Mucosa of descending colon (tissue), 3 donors: ENCODE results near the gene COQ6. TPM values are rescaled to one million over a fixed set of nuclear protein-coding genes. Genes with fewer than 3 reads are reported as not detected.

ENCODE experiments used
- ATAC-seq: fragments of 200-7000 bp; cut with Tn5 transposase; one replicate; pipeline ENCODE4 v1.9.1; 2020; ENCODE audit warnings: mild to moderate bottlenecking, moderate library complexity
- DNase-seq, 3 donors: peaks; one replicate each; pipeline ENCODE4 v3.0.0-alpha.2; 2020
- H3K36me3 ChIP-seq: fragments of 200-600 bp; one replicate; pipeline ENCODE4 v1.8.0; 2021; ENCODE audit warnings: low read depth, mild to moderate bottlenecking
- H3K4me1 ChIP-seq: fragments of 200-600 bp; one replicate; pipeline ENCODE4 v1.8.0; 2021; ENCODE audit warnings: low read depth, mild to moderate bottlenecking
- H3K4me3 ChIP-seq: fragments of 200-600 bp; one replicate; pipeline ENCODE4 v1.8.0; 2021; ENCODE audit warnings: mild to moderate bottlenecking
- H3K9me3 ChIP-seq: fragments of 200-600 bp; one replicate; pipeline ENCODE4 v1.8.0; 2021; ENCODE audit warnings: mild to moderate bottlenecking
- intact Hi-C, 2 donors: fragments of 100-400 bp; cut with DNase I in 1 of 2; cut with micrococcal nuclease in 1 of 2; formaldehyde crosslinking; loops; one replicate each; pipeline versions ENCODE4 v1.11.0 to v1.11.1; 2022; cut with DNase I, micrococcal nuclease
- total RNA-seq, 3 donors: library from RNA; stranded (reverse); fragmentation: NEBNext Ultra II Directional in 2 of 3; extraction: Animal tissue kit (Norgen Biotek cat#: 25700) in 2 of 3; gene quantifications; one replicate each; pipeline versions ENCODE4 v1.2.1 to v1.2.4, GENCODE V29; 2021 to 2023
- TF ChIP-seq, protein P1 (sequence below): fragments of 200-600 bp; IDR thresholded peaks from one replicate; pipeline ENCODE4 v1.8.0; 2022; ENCODE audit warnings: antibody characterized with exemption, mild to moderate bottlenecking
- donor health status: DM: no; HTN: no; CAD: no; lungs with moderate emphysema.
- donor health status: DM: no; HTN: no; CAD: no.
- donor health status: DM: no; HTN: yes; CAD: no.

The COQ6 gene
- total RNA-seq, 3 donors from 2014 or later: 18.9 to 20.6 (median 20.5) TPM

DNA sequence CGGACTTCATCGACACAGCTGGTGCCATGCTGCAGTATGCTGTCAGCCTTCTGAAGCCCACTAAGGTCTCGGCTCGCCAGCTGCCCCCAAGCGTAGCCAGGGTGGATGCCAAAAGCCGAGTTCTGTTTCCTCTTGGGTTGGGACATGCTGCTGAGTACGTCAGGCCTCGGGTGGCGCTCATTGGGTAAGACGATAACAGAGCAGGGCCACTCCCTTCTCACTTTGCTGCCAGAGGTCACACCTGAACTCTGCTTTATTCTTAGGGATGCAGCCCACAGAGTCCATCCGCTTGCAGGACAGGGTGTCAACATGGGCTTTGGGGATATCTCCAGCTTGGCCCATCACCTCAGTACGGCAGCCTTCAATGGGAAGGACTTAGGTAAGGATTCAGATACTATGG is 11.1 kb downstream of the COQ6 start:
- Histone ChIP-seq H3K4me1 (no peaks in the 10 kb centered on the region), H3K4me3 (no peak overlapping the region), H3K36me3 (no peaks in the 10 kb centered on the region), H3K9me3 (no peaks in the 10 kb centered on the region)
- TF ChIP-seq, protein P1, sequence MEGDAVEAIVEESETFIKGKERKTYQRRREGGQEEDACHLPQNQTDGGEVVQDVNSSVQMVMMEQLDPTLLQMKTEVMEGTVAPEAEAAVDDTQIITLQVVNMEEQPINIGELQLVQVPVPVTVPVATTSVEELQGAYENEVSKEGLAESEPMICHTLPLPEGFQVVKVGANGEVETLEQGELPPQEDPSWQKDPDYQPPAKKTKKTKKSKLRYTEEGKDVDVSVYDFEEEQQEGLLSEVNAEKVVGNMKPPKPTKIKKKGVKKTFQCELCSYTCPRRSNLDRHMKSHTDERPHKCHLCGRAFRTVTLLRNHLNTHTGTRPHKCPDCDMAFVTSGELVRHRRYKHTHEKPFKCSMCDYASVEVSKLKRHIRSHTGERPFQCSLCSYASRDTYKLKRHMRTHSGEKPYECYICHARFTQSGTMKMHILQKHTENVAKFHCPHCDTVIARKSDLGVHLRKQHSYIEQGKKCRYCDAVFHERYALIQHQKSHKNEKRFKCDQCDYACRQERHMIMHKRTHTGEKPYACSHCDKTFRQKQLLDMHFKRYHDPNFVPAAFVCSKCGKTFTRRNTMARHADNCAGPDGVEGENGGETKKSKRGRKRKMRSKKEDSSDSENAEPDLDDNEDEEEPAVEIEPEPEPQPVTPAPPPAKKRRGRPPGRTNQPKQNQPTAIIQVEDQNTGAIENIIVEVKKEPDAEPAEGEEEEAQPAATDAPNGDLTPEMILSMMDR: no peak
- intact Hi-C loops: no loop called here
- ATAC-seq (peak; percentile 54), DNase-seq (no peak)

GRCh38 chr14:73965216-73965615 is 15.1 kb downstream of the COQ6 start:
- Histone ChIP-seq H3K9me3 (no peaks in the 10 kb centered on the region), H3K4me1 (no peaks in the 10 kb centered on the region), H3K4me3 (no peak overlapping the region), H3K36me3 (no peaks in the 10 kb centered on the region)
- ATAC-seq (no peak), DNase-seq (no peak)
- TF ChIP-seq, protein P1: no peak
- intact Hi-C loops: no loop called here

DNA sequence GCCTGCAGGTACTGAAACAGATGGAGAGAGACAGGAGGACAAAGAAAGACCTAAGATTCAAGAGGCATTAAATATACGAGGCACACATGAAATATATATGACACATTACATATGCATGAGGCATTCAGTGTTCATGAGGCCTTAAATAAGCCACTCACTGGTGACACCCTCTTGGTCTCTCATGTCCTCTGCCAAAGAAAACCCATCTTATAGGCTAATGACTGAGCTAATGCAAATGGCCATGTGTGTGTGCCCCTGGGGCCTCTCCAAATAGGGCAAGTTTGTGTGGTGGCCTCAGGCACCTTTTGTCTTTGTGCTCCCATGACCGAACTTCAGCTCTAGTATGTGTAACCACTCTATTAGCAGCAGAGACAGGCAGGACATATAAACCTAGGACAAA is 18.8 kb downstream of the COQ6 start:
- DNase-seq (no peak), ATAC-seq (no peak)
- TF ChIP-seq, protein P1: no peak
- no peaks in the 10 kb centered on the region for H3K36me3 ChIP-seq
- intact Hi-C loops: no loop called here
- no peaks in the 10 kb centered on the region for H3K9me3 ChIP-seq
- no peak overlapping the region for H3K4me3 ChIP-seq
- no peaks in the 10 kb centered on the region for H3K4me1 ChIP-seq

- H3K4me1 ChIP-seq: no peaks in the 10 kb centered on the region
- DNase-seq (no peak), ATAC-seq (peak; percentile 9)
- H3K36me3 ChIP-seq: peaks cover 11% of the 10 kb centered on the region
- TF ChIP-seq, protein P1: no peak
- no peaks in the 10 kb centered on the region for H3K9me3 ChIP-seq
- H3K4me3 ChIP-seq: no peak overlapping the region
- intact Hi-C loops: no loop called here
Measured at GRCh38 chr14:73973497-73973896, 23.4 kb downstream of the COQ6 start.

DNA sequence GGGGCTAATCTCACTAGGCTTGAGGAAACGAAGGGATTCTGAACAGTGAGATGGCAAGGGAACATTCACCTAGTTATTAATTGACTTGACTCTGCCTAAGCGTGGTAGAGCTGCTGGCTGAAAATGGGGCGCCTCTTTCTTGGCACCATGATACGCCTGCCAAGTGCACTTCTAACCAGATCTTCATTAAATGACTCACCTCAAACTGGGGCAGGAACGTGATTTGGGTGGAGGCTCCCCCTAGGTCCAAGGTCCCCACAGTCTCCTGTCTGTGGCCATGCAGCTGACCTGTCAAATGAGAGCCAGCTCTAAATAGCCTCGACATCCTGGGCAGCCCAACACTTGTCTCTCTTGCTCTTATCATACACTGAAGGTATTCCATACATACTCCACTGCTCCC is 26.0 kb downstream of the COQ6 start:
- no peak for DNase-seq
- TF ChIP-seq, protein P1: no peak
- no peaks in the 10 kb centered on the region for H3K9me3 ChIP-seq
- peak; percentile 57 for ATAC-seq
- H3K4me1 ChIP-seq: no peaks in the 10 kb centered on the region
- no peak overlapping the region for H3K4me3 ChIP-seq
- H3K36me3 ChIP-seq: peaks cover 13% of the 10 kb centered on the region
- intact Hi-C loops: no loop called here

DNA sequence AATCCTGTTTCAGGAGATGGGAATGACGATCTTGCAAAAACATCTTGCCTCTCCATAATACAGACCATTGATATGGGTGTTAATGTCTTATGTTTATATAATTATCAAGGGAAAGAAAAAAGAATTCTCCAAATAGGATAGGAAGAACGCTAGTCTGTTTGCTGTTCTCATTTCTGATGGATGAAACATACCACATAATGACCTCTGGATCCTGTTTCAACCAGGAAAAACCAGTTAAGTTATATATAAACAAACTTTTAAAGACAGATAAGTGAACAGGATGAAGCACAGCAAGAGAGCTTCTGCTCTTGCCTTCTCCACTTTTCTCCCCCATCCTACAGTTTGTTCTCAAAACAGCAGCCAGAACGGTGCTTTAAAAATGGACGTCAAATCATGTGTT is 27.8 kb downstream of the COQ6 start:
- H3K4me3 ChIP-seq: no peak overlapping the region
- H3K4me1 ChIP-seq: no peaks in the 10 kb centered on the region
- intact Hi-C loops: no loop called here
- no peaks in the 10 kb centered on the region for H3K9me3 ChIP-seq
- DNase-seq (no peak), ATAC-seq (peak; percentile 65)
- peaks cover 16% of the 10 kb centered on the region for H3K36me3 ChIP-seq
- TF ChIP-seq, protein P1: no peak
